SH-SY5Y (cell line): ENCODE measurements around the gene TSGA10IP.

Experiments
- GATA2 ChIP-seq: IDR thresholded peaks from 2 replicates; pipeline ENCODE4 v1.6.1; 2011; ENCODE audit warnings: mild to moderate bottlenecking, low read depth, low read length
- GATA3 ChIP-seq: IDR thresholded peaks from 2 replicates; pipeline ENCODE4 v1.6.1; 2011; ENCODE audit warnings: low read depth, mild to moderate bottlenecking, low read length, moderate library complexity

DNA sequence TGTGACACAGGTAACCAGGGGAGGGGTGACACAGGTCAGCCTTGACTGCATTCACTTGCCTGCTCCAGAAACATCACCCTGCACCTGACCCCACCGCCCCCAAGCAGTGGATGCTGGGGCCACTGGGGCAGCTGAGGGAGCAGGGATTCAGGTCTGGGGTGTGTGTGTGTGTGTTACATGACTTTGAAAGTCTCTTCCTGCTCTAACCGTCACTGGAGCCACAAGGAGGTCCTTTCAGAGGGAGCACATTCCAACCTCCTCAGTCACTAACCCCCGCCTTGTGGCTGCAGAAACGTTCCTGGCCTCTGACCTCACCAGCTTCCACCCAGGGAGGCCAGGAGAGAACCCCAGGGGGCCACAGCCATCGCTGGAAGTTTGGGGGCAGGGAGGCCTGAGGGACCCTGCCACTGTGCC is 42.2 kb upstream of the TSGA10IP start:
- TF ChIP-seq GATA3 (no peak), GATA2 (no peak)
